WTC11 (cell line): Measurements from ENCODE around the gene EAF2. TPM values are rescaled to one million over a fixed set of nuclear protein-coding genes. Genes with fewer than 3 reads are reported as not detected.

Experiments
- ATAC-seq: fragments of 200-7000 bp; cut with Tn5 transposase; 2 replicates; pipeline ENCODE4 v1.10.0; 2021; ENCODE audit warnings: mild to moderate bottlenecking, moderate library complexity
- CTCF ChIA-PET: fragments of 300-600 bp; sonication (Branson Sonifier 250); formaldehyde crosslinking; loops from one replicate; lab custom pipeline; 2021; ENCODE audit warnings: antibody characterized with exemption; lab: Charles Lee
- POLR2A ChIA-PET: fragments of 350-600 bp; sonication (Branson Sonifier 250); formaldehyde crosslinking; loops from one replicate; lab custom pipeline; 2021; ENCODE audit warnings: antibody characterized with exemption; lab: Charles Lee
- DNase-seq: peaks from one replicate; pipeline ENCODE4 v3.0.0; 2021; ENCODE audit warnings: low spot score
- H3K27ac Mint-ChIP-seq: 2 replicates; pipeline ENCODE4 v1.8.0; 2021; ENCODE audit warnings: mixed read lengths
- H3K27me3 Mint-ChIP-seq: 2 replicates; pipeline ENCODE4 v1.8.0; 2021; ENCODE audit warnings: low read depth, mild to moderate bottlenecking, moderate library complexity, mixed read lengths
- H3K36me3 Mint-ChIP-seq: 2 replicates; pipeline ENCODE4 v1.8.0; 2021; ENCODE audit warnings: mixed read lengths
- H3K4me1 Mint-ChIP-seq: 2 replicates; pipeline ENCODE4 v1.8.0; 2022; ENCODE audit warnings: mixed read lengths
- H3K4me3 Mint-ChIP-seq: 2 replicates; pipeline ENCODE4 v1.8.0; 2021; ENCODE audit warnings: mild to moderate bottlenecking, moderate library complexity, mixed read lengths
- H3K9me3 Mint-ChIP-seq: 2 replicates; pipeline ENCODE4 v1.8.0; 2021; ENCODE audit warnings: mixed read lengths
- ATF1 ChIP-seq: sonication (generic); formaldehyde crosslinking; IDR thresholded peaks from 2 replicates; pipeline ENCODE4 v1.8.1; 2023; ENCODE audit warnings: mild to moderate bottlenecking, moderate library complexity, missing genetic modification reagents
- CBFB ChIP-seq: sonication (generic); formaldehyde crosslinking; IDR thresholded peaks from 2 replicates; pipeline ENCODE4 v1.8.1; 2022; ENCODE audit warnings: mild to moderate bottlenecking, low read depth, missing genetic modification reagents
- E2F1 ChIP-seq: sonication (generic); formaldehyde crosslinking; IDR thresholded peaks from 2 replicates; pipeline ENCODE4 v1.8.0; 2022; ENCODE audit warnings: mild to moderate bottlenecking, missing genetic modification reagents
- ESRRA ChIP-seq: sonication (generic); formaldehyde crosslinking; IDR thresholded peaks from 2 replicates; pipeline ENCODE4 v1.8.1; 2022; ENCODE audit warnings: mild to moderate bottlenecking, missing genetic modification reagents, borderline replicate concordance
- GTF2I ChIP-seq: fragments of 250-450 bp; sonication (Bioruptor Pico); conservative IDR thresholded peaks from 2 replicates; pipeline ENCODE4 v1.4.0; 2021; ENCODE audit warnings: mild to moderate bottlenecking
- IRF2 ChIP-seq: sonication (generic); formaldehyde crosslinking; IDR thresholded peaks from 2 replicates; pipeline ENCODE4 v1.8.0; 2022; ENCODE audit warnings: low read depth, missing genetic modification reagents, borderline replicate concordance
- MYBL2 ChIP-seq: sonication (generic); formaldehyde crosslinking; IDR thresholded peaks from 2 replicates; pipeline ENCODE4 v1.8.1; 2023; ENCODE audit warnings: mild to moderate bottlenecking, moderate library complexity, missing genetic modification reagents
- NFATC4 ChIP-seq: fragments of 250-450 bp; sonication (Bioruptor Pico); IDR thresholded peaks from 2 replicates; pipeline ENCODE4 v1.9.0; 2021; ENCODE audit warnings: mild to moderate bottlenecking
- NFYB ChIP-seq: sonication (generic); formaldehyde crosslinking; conservative IDR thresholded peaks from 2 replicates; pipeline ENCODE4 v1.8.0; 2022; ENCODE audit warnings: low read depth, missing genetic modification reagents
- NR2C2 ChIP-seq: sonication (generic); formaldehyde crosslinking; IDR thresholded peaks from 2 replicates; pipeline ENCODE4 v1.8.0; 2022; ENCODE audit warnings: mild to moderate bottlenecking, missing genetic modification reagents
- SMAD4 ChIP-seq: sonication (generic); formaldehyde crosslinking; IDR thresholded peaks from 2 replicates; pipeline ENCODE4 v1.8.0; 2022; ENCODE audit warnings: mild to moderate bottlenecking, missing genetic modification reagents
- SOX15 ChIP-seq: fragments of 250-450 bp; sonication (Bioruptor Pico); IDR thresholded peaks from 2 replicates; pipeline ENCODE4 v1.9.0; 2021; ENCODE audit warnings: mild to moderate bottlenecking
- SP1 ChIP-seq: sonication (generic); formaldehyde crosslinking; conservative IDR thresholded peaks from 2 replicates; pipeline ENCODE4 v1.8.1; 2022; ENCODE audit warnings: missing genetic modification reagents
- TP53 ChIP-seq: sonication (generic); formaldehyde crosslinking; IDR thresholded peaks from 2 replicates; pipeline ENCODE4 v1.8.1; 2023; ENCODE audit warnings: mild to moderate bottlenecking, missing genetic modification reagents
- ZNF263 ChIP-seq: sonication (generic); formaldehyde crosslinking; IDR thresholded peaks from 2 replicates; pipeline ENCODE4 v1.8.1; 2022; ENCODE audit warnings: low read depth, mild to moderate bottlenecking, moderate library complexity, missing genetic modification reagents
- ZNF423 ChIP-seq: fragments of 250-450 bp; sonication (Bioruptor Pico); IDR thresholded peaks from 2 replicates; pipeline ENCODE4 v2.1.2; 2022; ENCODE audit warnings: mild to moderate bottlenecking, moderate library complexity
- total RNA-seq: library from RNA; stranded (reverse); gene quantifications from 3 replicates; pipeline ENCODE4 v1.2.3, GENCODE V29; 2021
- TF ChIP-seq, protein P1 (sequence below): sonication (generic); formaldehyde crosslinking; conservative IDR thresholded peaks from 2 replicates; pipeline ENCODE4 v1.8.1; 2022; ENCODE audit warnings: mild to moderate bottlenecking, missing genetic modification reagents
- TF ChIP-seq, protein P2 (sequence below): sonication (generic); formaldehyde crosslinking; IDR thresholded peaks from 2 replicates; pipeline ENCODE4 v1.8.0; 2023; ENCODE audit warnings: missing genetic modification reagents
- TF ChIP-seq, protein P3 (sequence below): sonication (generic); formaldehyde crosslinking; IDR thresholded peaks from 2 replicates; pipeline ENCODE4 v1.8.1; 2023; ENCODE audit warnings: mild to moderate bottlenecking, missing genetic modification reagents, borderline replicate concordance
- TF ChIP-seq, protein P4 (sequence below): sonication (generic); formaldehyde crosslinking; IDR thresholded peaks from 2 replicates; pipeline ENCODE4 v1.8.0; 2023; ENCODE audit warnings: mild to moderate bottlenecking, missing genetic modification reagents
- TF ChIP-seq, protein P5 (sequence below): fragments of 250-450 bp; sonication (Bioruptor Pico); IDR thresholded peaks from 2 replicates; pipeline ENCODE4 v2.1.2; 2022; ENCODE audit warnings: mild to moderate bottlenecking, moderate library complexity

Gene EAF2
- total RNA-seq, 1 experiment from 2014 or later: 5.3 TPM

DNA sequence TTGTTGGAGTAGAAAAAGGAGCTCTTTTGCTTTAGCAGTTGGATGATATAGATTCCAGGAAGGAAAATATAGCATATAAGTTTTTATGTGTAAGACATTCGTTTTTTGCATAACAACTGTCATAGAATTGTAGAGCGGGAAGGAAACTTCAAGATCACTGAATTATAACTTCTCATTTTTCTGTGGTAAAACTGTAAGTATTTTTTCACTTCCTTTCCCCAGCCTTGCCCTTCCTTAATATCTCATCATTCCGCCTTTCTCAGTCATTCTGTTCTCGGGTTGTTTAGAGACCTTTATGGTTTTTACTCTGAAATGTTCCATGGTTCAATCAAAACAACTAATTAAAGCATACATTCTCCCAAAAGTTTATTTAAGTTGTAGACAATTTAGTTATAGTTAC, 1.1 kb downstream of the EAF2 start:
- H3K27me3 Mint-ChIP-seq: peaks cover 19% of the 10 kb centered on the region
- peaks cover 19% of the 10 kb centered on the region for H3K4me1 Mint-ChIP-seq
- ChIA-PET POLR2A (no interaction called here), CTCF (interaction anchor here (1.1 kb wide), 1 partner anchor 159 kb away, joined by 4 read pairs; no protein-coding TSS in a partner anchor)
- peaks cover 8% of the 10 kb centered on the region for H3K36me3 Mint-ChIP-seq
- no peak for DNase-seq
- H3K9me3 Mint-ChIP-seq: no peaks in the 10 kb centered on the region
- peak overlapping the region; percentile 95 for H3K4me3 Mint-ChIP-seq
- ATAC-seq: no peak
- H3K27ac Mint-ChIP-seq: no peak overlapping the region
- TF ChIP-seq ATF1 (CRISPR knock-in tag) (no peak), SP1 (no peak)
- TF ChIP-seq, protein P1, sequence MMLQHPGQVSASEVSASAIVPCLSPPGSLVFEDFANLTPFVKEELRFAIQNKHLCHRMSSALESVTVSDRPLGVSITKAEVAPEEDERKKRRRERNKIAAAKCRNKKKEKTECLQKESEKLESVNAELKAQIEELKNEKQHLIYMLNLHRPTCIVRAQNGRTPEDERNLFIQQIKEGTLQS (CRISPR knock-in tag): no peak
- TF ChIP-seq, protein P2, sequence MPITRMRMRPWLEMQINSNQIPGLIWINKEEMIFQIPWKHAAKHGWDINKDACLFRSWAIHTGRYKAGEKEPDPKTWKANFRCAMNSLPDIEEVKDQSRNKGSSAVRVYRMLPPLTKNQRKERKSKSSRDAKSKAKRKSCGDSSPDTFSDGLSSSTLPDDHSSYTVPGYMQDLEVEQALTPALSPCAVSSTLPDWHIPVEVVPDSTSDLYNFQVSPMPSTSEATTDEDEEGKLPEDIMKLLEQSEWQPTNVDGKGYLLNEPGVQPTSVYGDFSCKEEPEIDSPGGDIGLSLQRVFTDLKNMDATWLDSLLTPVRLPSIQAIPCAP (CRISPR knock-in tag): no peak

GRCh38 chr3:121836481-121836880, 1.5 kb downstream of the EAF2 start:
- no peaks in the 10 kb centered on the region for H3K9me3 Mint-ChIP-seq
- peaks cover 19% of the 10 kb centered on the region for H3K27me3 Mint-ChIP-seq
- peak overlapping the region; percentile 95 for H3K4me3 Mint-ChIP-seq
- TF ChIP-seq NFATC4 (CRISPR knock-in tag) (no peak), E2F1 (CRISPR knock-in tag) (no peak), ESRRA (CRISPR knock-in tag) (no peak), MYBL2 (no peak)
- TF ChIP-seq, protein P3, sequence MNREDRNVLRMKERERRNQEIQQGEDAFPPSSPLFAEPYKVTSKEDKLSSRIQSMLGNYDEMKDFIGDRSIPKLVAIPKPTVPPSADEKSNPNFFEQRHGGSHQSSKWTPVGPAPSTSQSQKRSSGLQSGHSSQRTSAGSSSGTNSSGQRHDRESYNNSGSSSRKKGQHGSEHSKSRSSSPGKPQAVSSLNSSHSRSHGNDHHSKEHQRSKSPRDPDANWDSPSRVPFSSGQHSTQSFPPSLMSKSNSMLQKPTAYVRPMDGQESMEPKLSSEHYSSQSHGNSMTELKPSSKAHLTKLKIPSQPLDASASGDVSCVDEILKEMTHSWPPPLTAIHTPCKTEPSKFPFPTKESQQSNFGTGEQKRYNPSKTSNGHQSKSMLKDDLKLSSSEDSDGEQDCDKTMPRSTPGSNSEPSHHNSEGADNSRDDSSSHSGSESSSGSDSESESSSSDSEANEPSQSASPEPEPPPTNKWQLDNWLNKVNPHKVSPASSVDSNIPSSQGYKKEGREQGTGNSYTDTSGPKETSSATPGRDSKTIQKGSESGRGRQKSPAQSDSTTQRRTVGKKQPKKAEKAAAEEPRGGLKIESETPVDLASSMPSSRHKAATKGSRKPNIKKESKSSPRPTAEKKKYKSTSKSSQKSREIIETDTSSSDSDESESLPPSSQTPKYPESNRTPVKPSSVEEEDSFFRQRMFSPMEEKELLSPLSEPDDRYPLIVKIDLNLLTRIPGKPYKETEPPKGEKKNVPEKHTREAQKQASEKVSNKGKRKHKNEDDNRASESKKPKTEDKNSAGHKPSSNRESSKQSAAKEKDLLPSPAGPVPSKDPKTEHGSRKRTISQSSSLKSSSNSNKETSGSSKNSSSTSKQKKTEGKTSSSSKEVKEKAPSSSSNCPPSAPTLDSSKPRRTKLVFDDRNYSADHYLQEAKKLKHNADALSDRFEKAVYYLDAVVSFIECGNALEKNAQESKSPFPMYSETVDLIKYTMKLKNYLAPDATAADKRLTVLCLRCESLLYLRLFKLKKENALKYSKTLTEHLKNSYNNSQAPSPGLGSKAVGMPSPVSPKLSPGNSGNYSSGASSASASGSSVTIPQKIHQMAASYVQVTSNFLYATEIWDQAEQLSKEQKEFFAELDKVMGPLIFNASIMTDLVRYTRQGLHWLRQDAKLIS (CRISPR knock-in tag): no peak
- TF ChIP-seq, protein P4, sequence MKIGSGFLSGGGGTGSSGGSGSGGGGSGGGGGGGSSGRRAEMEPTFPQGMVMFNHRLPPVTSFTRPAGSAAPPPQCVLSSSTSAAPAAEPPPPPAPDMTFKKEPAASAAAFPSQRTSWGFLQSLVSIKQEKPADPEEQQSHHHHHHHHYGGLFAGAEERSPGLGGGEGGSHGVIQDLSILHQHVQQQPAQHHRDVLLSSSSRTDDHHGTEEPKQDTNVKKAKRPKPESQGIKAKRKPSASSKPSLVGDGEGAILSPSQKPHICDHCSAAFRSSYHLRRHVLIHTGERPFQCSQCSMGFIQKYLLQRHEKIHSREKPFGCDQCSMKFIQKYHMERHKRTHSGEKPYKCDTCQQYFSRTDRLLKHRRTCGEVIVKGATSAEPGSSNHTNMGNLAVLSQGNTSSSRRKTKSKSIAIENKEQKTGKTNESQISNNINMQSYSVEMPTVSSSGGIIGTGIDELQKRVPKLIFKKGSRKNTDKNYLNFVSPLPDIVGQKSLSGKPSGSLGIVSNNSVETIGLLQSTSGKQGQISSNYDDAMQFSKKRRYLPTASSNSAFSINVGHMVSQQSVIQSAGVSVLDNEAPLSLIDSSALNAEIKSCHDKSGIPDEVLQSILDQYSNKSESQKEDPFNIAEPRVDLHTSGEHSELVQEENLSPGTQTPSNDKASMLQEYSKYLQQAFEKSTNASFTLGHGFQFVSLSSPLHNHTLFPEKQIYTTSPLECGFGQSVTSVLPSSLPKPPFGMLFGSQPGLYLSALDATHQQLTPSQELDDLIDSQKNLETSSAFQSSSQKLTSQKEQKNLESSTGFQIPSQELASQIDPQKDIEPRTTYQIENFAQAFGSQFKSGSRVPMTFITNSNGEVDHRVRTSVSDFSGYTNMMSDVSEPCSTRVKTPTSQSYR: no peak
- TF ChIP-seq, all 79 proteins: peak for 0
- DNase-seq (no peak), ATAC-seq (no peak)
- POLR2A ChIA-PET: no interaction called here
- Mint-ChIP-seq H3K4me1 (peaks cover 19% of the 10 kb centered on the region), H3K36me3 (peaks cover 8% of the 10 kb centered on the region), H3K27ac (no peak overlapping the region)
- CTCF ChIA-PET: interaction anchor here (1.1 kb wide), 1 partner anchor 159 kb away, joined by 4 read pairs; no protein-coding TSS in a partner anchor

DNA sequence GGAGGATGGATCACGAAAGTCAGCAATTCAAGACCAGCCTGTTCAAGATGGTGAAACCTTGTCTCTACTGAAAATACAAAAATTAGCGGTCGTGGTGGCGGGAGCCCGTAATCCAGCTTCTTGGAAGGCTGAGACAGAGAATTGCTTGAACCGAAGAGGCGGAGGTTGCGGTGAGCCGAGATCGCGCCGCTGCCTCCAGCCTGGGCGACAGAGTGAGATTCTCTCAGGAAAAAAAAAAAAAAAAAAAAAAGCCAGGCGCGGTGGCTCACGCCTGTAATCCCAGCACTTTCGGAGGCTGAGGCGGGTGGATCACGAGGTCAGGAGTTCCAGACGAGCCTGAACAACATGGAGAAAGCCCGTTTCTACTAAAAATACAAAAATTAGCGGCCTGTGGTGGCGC, 5.0 kb downstream of the EAF2 start:
- H3K4me3 Mint-ChIP-seq: no peak overlapping the region
- CTCF ChIA-PET: interaction anchor here (0.7 kb wide), 1 partner anchor 185 kb away, joined by 4 read pairs; no protein-coding TSS in a partner anchor
- H3K27ac Mint-ChIP-seq: no peak overlapping the region
- no peaks in the 10 kb centered on the region for H3K36me3 Mint-ChIP-seq
- H3K27me3 Mint-ChIP-seq: peaks cover 19% of the 10 kb centered on the region
- DNase-seq (no peak), ATAC-seq (no peak)
- peaks cover 10% of the 10 kb centered on the region for H3K4me1 Mint-ChIP-seq
- 0 out of 2 replicates have a peak, but pooled peaks cover 7% of the 10 kb centered on the region for H3K9me3 Mint-ChIP-seq
- POLR2A ChIA-PET: no interaction called here
- TF ChIP-seq ZNF423 (CRISPR knock-in tag): no peak
- TF ChIP-seq GTF2I (CRISPR knock-in tag): no peak
- no peak for TF ChIP-seq CBFB (CRISPR knock-in tag)
- TF ChIP-seq, protein P5, sequence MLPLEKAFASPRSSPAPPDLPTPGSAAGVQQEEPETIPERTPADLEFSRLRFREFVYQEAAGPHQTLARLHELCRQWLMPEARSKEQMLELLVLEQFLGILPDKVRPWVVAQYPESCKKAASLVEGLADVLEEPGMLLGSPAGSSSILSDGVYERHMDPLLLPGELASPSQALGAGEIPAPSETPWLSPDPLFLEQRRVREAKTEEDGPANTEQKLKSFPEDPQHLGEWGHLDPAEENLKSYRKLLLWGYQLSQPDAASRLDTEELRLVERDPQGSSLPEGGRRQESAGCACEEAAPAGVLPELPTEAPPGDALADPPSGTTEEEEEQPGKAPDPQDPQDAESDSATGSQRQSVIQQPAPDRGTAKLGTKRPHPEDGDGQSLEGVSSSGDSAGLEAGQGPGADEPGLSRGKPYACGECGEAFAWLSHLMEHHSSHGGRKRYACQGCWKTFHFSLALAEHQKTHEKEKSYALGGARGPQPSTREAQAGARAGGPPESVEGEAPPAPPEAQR (CRISPR knock-in tag): no peak
- TF ChIP-seq, protein P2 (CRISPR knock-in tag): no peak
- no peak for TF ChIP-seq MYBL2
- TF ChIP-seq TP53 (CRISPR knock-in tag): no peak
- no peak for TF ChIP-seq ZNF263 (CRISPR knock-in tag)
- no peak for TF ChIP-seq IRF2 (CRISPR knock-in tag)
- TF ChIP-seq SOX15 (CRISPR knock-in tag): no peak
- TF ChIP-seq NR2C2 (CRISPR knock-in tag): no peak
- TF ChIP-seq NFYB (CRISPR knock-in tag): no peak
- TF ChIP-seq SMAD4: no peak
